Measurements from ENCODE around the gene GARIN5A. TPM values are rescaled to one million over a fixed set of nuclear protein-coding genes. Genes with fewer than 3 reads are reported as not detected.

The GARIN5A gene
- total RNA-seq, 1 donor from 2014 or later, result 0.82 TPM

DNA sequence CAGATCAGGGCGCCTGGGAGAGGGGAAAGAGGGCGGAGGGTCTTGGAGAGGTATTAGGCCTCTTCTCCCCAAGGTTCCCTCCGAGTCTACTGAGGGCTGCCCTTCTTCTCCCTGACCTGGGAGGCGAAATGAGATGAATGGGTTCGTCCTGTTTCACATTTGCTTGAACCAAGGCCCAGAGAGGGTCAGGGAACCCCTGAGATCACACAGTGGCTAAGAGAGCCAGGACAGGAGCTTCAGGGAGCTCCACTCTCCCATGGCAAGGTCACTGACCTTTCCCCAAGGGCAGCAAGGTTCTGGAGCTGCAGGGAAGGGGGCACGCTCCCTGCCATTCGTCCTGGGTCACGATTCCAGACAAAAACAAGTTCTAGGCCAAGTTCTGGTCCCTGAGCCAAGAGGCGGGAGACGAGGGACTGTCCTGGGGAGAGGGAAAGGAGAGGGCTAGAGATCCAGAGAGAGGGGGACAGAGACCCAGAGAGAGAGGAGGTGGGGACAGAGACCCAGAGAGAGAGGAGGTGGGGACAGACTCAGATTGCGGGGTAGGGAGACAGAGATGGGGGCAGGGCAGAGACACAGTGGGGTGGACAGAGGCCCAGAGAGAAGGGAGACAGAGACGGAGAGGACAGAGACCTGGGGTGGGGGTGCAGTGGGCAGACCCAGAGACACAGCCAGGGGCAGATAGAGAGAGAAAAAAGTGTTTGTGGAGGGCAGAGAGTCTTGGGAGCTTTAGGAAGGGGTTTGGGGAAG, 36.5 kb upstream of the GARIN5A start:
- no peaks in the 10 kb centered on the region for H3K9me3 Mint-ChIP-seq
- H3K36me3 Mint-ChIP-seq (ENCODE audit: low read depth), result peaks cover 9% of the 10 kb centered on the region
- peaks cover 9% of the 10 kb centered on the region for H3K4me1 Mint-ChIP-seq (ENCODE audit: low read depth)
- intact Hi-C loops (cut with micrococcal nuclease), result loop anchor here (10.0 kb wide), 1 partner anchor 292 kb away; no protein-coding TSS in a partner anchor
- H3K27me3 Mint-ChIP-seq (ENCODE audit: low read depth), result no peaks in the 10 kb centered on the region
- no peak for DNase-seq (ENCODE audit: low spot score)
- no peak overlapping the region for H3K4me3 Mint-ChIP-seq (ENCODE audit: low read depth)
- no peak overlapping the region for H3K27ac Mint-ChIP-seq

- intact Hi-C loops (cut with micrococcal nuclease), result loop anchor here (10.0 kb wide), 1 partner anchor 292 kb away; no protein-coding TSS in a partner anchor
- Mint-ChIP-seq H3K27me3 (ENCODE audit: low read depth) (no peaks in the 10 kb centered on the region), H3K4me1 (ENCODE audit: low read depth) (peaks cover 9% of the 10 kb centered on the region), H3K9me3 (no peaks in the 10 kb centered on the region), H3K36me3 (ENCODE audit: low read depth) (peaks cover 12% of the 10 kb centered on the region), H3K4me3 (ENCODE audit: low read depth) (peak overlapping the region; percentile 90), H3K27ac (no peak overlapping the region)
- no peak for DNase-seq (ENCODE audit: low spot score)
Observed at GRCh38 chr19:50512112-50512998, 35.7 kb upstream of the GARIN5A start.

DNA sequence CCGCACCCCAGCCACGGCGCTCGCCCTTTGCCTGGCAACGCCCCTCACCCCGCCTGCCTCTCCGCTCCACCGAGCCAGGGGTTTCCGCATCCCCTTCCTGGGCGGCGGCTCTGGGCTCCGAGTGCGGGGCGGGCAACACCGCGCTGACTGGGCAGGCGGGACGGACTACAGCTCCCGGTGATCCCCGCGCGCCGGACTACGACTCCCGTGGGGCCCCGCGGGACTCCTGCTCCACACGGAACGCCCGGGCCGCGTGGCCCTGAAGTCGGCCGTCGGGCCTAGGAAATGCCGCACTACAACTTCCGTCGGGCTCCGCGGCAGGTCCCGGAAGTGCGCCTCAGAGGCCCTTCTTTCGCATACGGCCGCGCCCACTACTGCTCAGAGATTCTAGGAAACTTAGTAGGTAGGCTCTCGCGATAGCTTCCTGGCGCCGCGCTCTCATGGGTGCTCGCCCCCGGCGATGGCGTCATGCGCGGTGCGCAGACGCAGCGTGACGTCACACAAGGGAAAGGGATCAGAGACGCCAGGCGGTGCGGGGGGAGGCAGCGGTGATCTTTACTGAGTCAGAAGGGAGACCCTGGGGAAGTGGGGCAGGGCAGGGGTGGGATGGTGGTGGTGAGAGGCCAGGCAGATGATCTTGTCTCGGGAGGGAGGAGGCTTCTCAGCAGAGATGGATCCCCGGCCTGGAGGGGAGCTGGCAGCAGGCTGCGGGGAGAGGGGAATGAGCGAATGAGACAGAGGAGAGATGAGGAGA, 34.6 kb upstream of the GARIN5A start, which contains the start of gene JOSD2:
Gene JOSD2 (minus strand): TSS at position 123 of the 754 bp plus-strand sequence. CDS start 760 bp downstream, outside the sequence.
- peak within 1 kb of the TSS; percentile 97 for H3K27ac Mint-ChIP-seq
- intact Hi-C loops (cut with micrococcal nuclease), result loop anchor here (1.0 to 10.0 kb wide), 6 partner anchors 35 to 598 kb away; partner anchors contain the start of genes CTU1, EMC10, GARIN5A and NR1H2
- H3K27me3 Mint-ChIP-seq (ENCODE audit: low read depth), result no peaks in the 10 kb centered on the region
- H3K36me3 Mint-ChIP-seq (ENCODE audit: low read depth), result peaks cover 12% of the 10 kb centered on the region
- no peaks in the 10 kb centered on the region for H3K9me3 Mint-ChIP-seq
- H3K4me1 Mint-ChIP-seq (ENCODE audit: low read depth), result peaks cover 9% of the 10 kb centered on the region
- peak; percentile 97 for DNase-seq (ENCODE audit: low spot score)
- H3K4me3 Mint-ChIP-seq (ENCODE audit: low read depth), result peak within 1 kb of the TSS; percentile 90

DNA sequence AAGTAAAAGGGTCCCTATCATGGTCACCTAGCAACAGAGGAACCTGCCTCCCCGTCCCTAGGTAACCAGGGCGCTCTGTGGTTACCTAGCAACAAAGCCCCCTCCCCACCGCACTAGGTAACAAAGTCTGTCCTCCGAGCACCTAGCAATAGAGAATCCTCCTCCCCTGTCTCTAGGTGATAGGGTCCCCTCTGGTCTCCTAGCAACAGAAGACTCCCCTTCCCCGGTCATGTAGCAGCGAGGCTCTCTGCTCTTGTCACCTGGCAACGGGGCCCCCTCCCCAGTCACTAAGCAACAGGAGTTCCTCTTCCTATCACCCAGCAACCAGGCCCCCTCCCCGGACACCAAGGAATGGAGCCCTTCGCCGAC, 34.0 kb upstream of the GARIN5A start:
- no peak for DNase-seq (ENCODE audit: low spot score)
- Mint-ChIP-seq H3K9me3 (no peaks in the 10 kb centered on the region), H3K27me3 (ENCODE audit: low read depth) (no peaks in the 10 kb centered on the region), H3K4me1 (ENCODE audit: low read depth) (peaks cover 9% of the 10 kb centered on the region), H3K36me3 (ENCODE audit: low read depth) (peaks cover 12% of the 10 kb centered on the region), H3K27ac (peak overlapping the region; percentile 97), H3K4me3 (ENCODE audit: low read depth) (peak overlapping the region; percentile 90)
- intact Hi-C loops (cut with micrococcal nuclease), result loop anchor here (1.0 to 10.0 kb wide), 6 partner anchors 34 to 598 kb away; partner anchors contain the start of genes CTU1, EMC10, GARIN5A and NR1H2

DNA sequence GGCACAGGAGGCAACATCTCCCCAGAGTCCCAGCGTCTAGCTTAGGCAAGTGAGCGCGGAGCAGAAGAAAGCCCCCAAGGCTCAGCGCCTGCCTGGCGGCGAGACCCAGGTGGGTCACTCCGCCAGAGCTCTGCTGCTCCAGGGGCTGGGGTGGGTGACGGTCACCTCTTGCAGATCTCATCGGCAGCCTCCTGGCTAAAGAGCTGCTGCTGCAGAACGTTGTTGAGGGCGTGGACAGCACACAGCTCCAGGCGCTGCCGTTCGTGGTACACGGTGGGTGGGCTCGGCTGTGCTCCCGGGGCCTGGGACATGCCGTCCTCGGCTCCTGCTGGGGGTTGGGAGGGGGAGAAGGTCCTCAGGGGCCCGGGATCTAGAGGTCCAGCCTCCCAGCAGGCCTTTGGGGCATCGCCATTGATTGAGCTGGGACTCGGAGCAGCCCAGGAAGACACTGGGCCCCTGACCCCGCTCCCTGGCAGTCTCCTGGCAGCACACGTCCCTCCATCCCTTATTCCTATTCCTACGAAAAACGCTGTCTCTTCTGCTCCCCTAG, 33.5 kb upstream of the GARIN5A start:
- Mint-ChIP-seq H3K4me3 (ENCODE audit: low read depth) (peak overlapping the region; percentile 90), H3K27ac (peak overlapping the region; percentile 97), H3K36me3 (ENCODE audit: low read depth) (peaks cover 12% of the 10 kb centered on the region), H3K9me3 (no peaks in the 10 kb centered on the region), H3K27me3 (ENCODE audit: low read depth) (no peaks in the 10 kb centered on the region), H3K4me1 (ENCODE audit: low read depth) (peaks cover 9% of the 10 kb centered on the region)
- intact Hi-C loops (cut with micrococcal nuclease), result loop anchor here (2.0 to 10.0 kb wide), 3 partner anchors 125 to 599 kb away; partner anchors contain the start of genes CTU1 and POLD1
- no peak for DNase-seq (ENCODE audit: low spot score)

- Mint-ChIP-seq H3K4me1 (ENCODE audit: low read depth) (peaks cover 9% of the 10 kb centered on the region), H3K36me3 (ENCODE audit: low read depth) (peaks cover 12% of the 10 kb centered on the region), H3K27me3 (ENCODE audit: low read depth) (no peaks in the 10 kb centered on the region), H3K9me3 (no peaks in the 10 kb centered on the region), H3K27ac (peak overlapping the region; percentile 69), H3K4me3 (ENCODE audit: low read depth) (peak overlapping the region; percentile 70)
- DNase-seq (ENCODE audit: low spot score), result no peak
- intact Hi-C loops (cut with micrococcal nuclease), result no loop called here
Observed at GRCh38 chr19:50509366-50509765, 32.7 kb upstream of the GARIN5A start.

DNA sequence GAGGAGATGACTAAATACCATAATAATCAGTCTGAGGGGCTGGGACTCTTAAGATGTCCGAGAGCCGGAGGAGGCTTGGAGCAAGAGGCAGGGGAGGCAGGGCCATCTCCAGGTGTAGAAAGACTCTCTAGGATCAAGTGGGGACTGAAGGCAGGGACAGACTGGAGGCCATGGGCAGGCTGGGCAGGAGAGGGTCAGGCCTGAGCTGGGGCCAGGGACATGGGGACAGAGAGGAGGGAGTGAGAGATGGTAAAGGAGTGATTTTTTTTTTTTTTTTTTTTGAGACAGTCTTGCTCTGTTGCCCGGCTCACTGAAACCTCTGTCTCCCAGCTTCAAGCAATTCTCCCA, 32.2 kb upstream of the GARIN5A start:
- no peaks in the 10 kb centered on the region for H3K9me3 Mint-ChIP-seq
- peaks cover 9% of the 10 kb centered on the region for H3K4me1 Mint-ChIP-seq (ENCODE audit: low read depth)
- H3K4me3 Mint-ChIP-seq (ENCODE audit: low read depth), result peak overlapping the region; percentile 51
- no peaks in the 10 kb centered on the region for H3K27me3 Mint-ChIP-seq (ENCODE audit: low read depth)
- H3K27ac Mint-ChIP-seq, result peak overlapping the region; percentile 66
- H3K36me3 Mint-ChIP-seq (ENCODE audit: low read depth), result peaks cover 12% of the 10 kb centered on the region
- intact Hi-C loops (cut with micrococcal nuclease), result no loop called here
- no peak for DNase-seq (ENCODE audit: low spot score)

GRCh38 chr19:50507376-50507775, 30.7 kb upstream of the GARIN5A start:
- Mint-ChIP-seq H3K27ac (no peak overlapping the region), H3K27me3 (ENCODE audit: low read depth) (no peaks in the 10 kb centered on the region), H3K4me3 (ENCODE audit: low read depth) (no peak overlapping the region), H3K36me3 (ENCODE audit: low read depth) (peaks cover 12% of the 10 kb centered on the region), H3K4me1 (ENCODE audit: low read depth) (peaks cover 9% of the 10 kb centered on the region), H3K9me3 (no peaks in the 10 kb centered on the region)
- no peak for DNase-seq (ENCODE audit: low spot score)
- intact Hi-C loops (cut with micrococcal nuclease), result no loop called here

GRCh38 chr19:50506700-50507099, 30.1 kb upstream of the GARIN5A start:
- intact Hi-C loops (cut with micrococcal nuclease), result no loop called here
- Mint-ChIP-seq H3K4me3 (ENCODE audit: low read depth) (no peak overlapping the region), H3K27me3 (ENCODE audit: low read depth) (no peaks in the 10 kb centered on the region), H3K36me3 (ENCODE audit: low read depth) (peaks cover 12% of the 10 kb centered on the region), H3K4me1 (ENCODE audit: low read depth) (peaks cover 9% of the 10 kb centered on the region), H3K27ac (no peak overlapping the region), H3K9me3 (no peaks in the 10 kb centered on the region)
- DNase-seq (ENCODE audit: low spot score), result no peak

GRCh38 chr19:50505856-50506611, 29.4 kb upstream of the GARIN5A start:
- H3K9me3 Mint-ChIP-seq, result no peaks in the 10 kb centered on the region
- peaks cover 12% of the 10 kb centered on the region for H3K36me3 Mint-ChIP-seq (ENCODE audit: low read depth)
- no peak overlapping the region for H3K27ac Mint-ChIP-seq
- H3K4me3 Mint-ChIP-seq (ENCODE audit: low read depth), result no peak overlapping the region
- H3K27me3 Mint-ChIP-seq (ENCODE audit: low read depth), result no peaks in the 10 kb centered on the region
- intact Hi-C loops (cut with micrococcal nuclease), result no loop called here
- no peak for DNase-seq (ENCODE audit: low spot score)
- H3K4me1 Mint-ChIP-seq (ENCODE audit: low read depth), result peaks cover 6% of the 10 kb centered on the region

DNA sequence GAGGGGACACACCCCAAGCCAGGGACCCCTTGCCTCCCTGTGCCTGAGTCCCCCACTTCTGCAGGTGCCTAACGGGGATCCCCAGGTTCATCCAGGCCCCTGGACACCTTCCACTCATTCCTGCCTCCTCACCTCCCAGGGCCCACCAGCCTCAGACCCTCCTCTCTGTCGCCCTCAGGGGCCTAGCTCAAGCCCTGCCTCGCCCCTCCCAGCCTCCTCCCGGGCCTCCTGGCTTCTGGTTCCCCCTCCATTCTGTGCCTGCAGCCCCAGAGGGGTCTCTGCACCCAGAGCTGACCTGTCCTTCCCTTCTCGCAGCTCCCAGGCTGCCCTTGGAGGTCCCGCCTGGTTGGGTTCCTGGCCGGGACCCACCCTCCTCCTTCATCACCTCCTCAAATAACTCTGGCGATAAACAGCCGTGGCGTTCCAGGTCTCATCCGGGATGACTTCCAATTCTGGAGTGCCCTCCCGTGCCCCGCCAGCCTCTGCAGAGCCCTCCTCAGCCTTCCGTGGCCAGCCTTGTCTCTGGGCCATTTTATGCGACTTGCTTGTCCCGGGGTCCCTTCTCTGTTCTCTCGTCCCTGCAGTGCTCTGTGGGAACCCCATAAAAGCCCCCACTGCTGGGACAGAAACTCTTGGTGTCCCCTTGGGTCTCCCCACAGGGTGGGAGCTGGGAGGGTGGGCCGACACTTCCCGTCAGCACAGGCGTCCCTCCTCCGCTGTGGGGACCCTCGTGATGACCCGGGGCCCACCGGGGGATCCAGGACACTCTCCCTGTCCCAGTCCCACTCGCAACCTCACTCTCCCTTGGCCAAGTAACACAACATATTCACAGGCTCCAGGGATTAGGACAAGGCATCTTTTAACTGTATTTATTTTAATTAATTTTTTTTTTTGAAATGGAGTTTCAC, 25.2 kb upstream of the GARIN5A start:
- Mint-ChIP-seq H3K36me3 (ENCODE audit: low read depth) (no peaks in the 10 kb centered on the region), H3K4me3 (ENCODE audit: low read depth) (no peak overlapping the region), H3K27ac (no peak overlapping the region), H3K4me1 (ENCODE audit: low read depth) (no peaks in the 10 kb centered on the region), H3K9me3 (no peaks in the 10 kb centered on the region), H3K27me3 (ENCODE audit: low read depth) (no peaks in the 10 kb centered on the region)
- intact Hi-C loops (cut with micrococcal nuclease), result no loop called here
- DNase-seq (ENCODE audit: low spot score), result no peak
